Common myeloid progenitor, CD34-positive (primary cell): ENCODE data around the gene CBR4.

Experiments used
- CTCF ChIA-PET: fragments of 350-600 bp; sonication (Branson Sonifier 250); formaldehyde crosslinking; loops from one replicate; lab custom pipeline; 2021; ENCODE audit warnings: antibody characterized with exemption; lab: Charles Lee
- POLR2A ChIA-PET: fragments of 350-600 bp; sonication (Branson Sonifier 250); formaldehyde crosslinking; loops from one replicate; lab custom pipeline; 2021; ENCODE audit warnings: antibody characterized with exemption; lab: Charles Lee
- DNase-seq, 3 donors: peaks; one replicate each; pipeline versions ENCODE4 v3.0.0 to v3.0.0-alpha.2; 2013
- H3K27ac ChIP-seq, 2 experiments: 1 replicate in 1 of 2; 2 replicates in 1 of 2; pipeline ENCODE4 v1.7.0; 2013; ENCODE audit warnings: inconsistent platforms in 2 of 2, low read length in 2 of 2, mild to moderate bottlenecking in 2 of 2, low read depth in 1 of 2, moderate library complexity in 1 of 2; ENCODE audit not compliant: severe bottlenecking in 2 of 2, insufficient read depth in 1 of 2, poor library complexity in 1 of 2
- H3K27me3 ChIP-seq, 5 experiments: replicated peaks in 2 of 5; 1 replicate in 3 of 5; 2 replicates in 2 of 5; pipeline versions ENCODE4 v1.6.1 to v1.7.0; 2013; ENCODE audit warnings: low read length in 4 of 5, mild to moderate bottlenecking in 2 of 5, moderate library complexity in 2 of 5, inconsistent platforms in 1 of 5; ENCODE audit not compliant: insufficient read depth in 5 of 5, control insufficient read depth in 4 of 5
- H3K36me3 ChIP-seq, 4 experiments: 1 replicate in 2 of 4; 2 replicates in 2 of 4; pipeline versions ENCODE4 v1.6.1 to v1.7.0; 2013; ENCODE audit warnings: low read length in 3 of 4, control low read depth in 1 of 4, mild to moderate bottlenecking in 1 of 4; ENCODE audit not compliant: control insufficient read depth in 4 of 4, insufficient read depth in 4 of 4
- H3K4me1 ChIP-seq, 4 experiments: 1 replicate in 3 of 4; 2 replicates in 1 of 4; pipeline versions ENCODE4 v1.6.1 to v1.7.1; 2013; ENCODE audit warnings: low read length in 3 of 4, mild to moderate bottlenecking in 3 of 4, control low read depth in 1 of 4, inconsistent platforms in 1 of 4, moderate library complexity in 1 of 4; ENCODE audit not compliant: control insufficient read depth in 4 of 4, insufficient read depth in 4 of 4; ENCODE audit errors: control extremely low read depth in 1 of 4
- H3K4me3 ChIP-seq, 7 experiments: 1 replicate in 4 of 7; 2 replicates in 3 of 7; pipeline versions ENCODE4 v1.5.1 to v1.7.0; 2013; ENCODE audit warnings: mild to moderate bottlenecking in 7 of 7, low read length in 6 of 7, moderate library complexity in 6 of 7, inconsistent platforms in 2 of 7, low read depth in 2 of 7, control low read depth in 1 of 7; ENCODE audit not compliant: insufficient read depth in 4 of 7, control insufficient read depth in 1 of 7; ENCODE audit errors: extremely low read depth in 1 of 7
- H3K9me3 ChIP-seq, 5 experiments: 1 replicate in 4 of 5; 2 replicates in 1 of 5; pipeline versions ENCODE4 v1.6.1 to v1.7.1; 2013; ENCODE audit warnings: low read length in 4 of 5, mild to moderate bottlenecking in 2 of 5, inconsistent platforms in 1 of 5, low read depth in 1 of 5, moderate library complexity in 1 of 5; ENCODE audit not compliant: control insufficient read depth in 4 of 5, insufficient read depth in 2 of 5; ENCODE audit errors: control extremely low read depth in 1 of 5
- WGBS: methylation state at CpG from one replicate; pipeline ENCODE4 v1.1.5; 2013; ENCODE audit not compliant: insufficient coverage; 5-methylcytosine and 5-hydroxymethylcytosine counted together

The CBR4 gene

DNA sequence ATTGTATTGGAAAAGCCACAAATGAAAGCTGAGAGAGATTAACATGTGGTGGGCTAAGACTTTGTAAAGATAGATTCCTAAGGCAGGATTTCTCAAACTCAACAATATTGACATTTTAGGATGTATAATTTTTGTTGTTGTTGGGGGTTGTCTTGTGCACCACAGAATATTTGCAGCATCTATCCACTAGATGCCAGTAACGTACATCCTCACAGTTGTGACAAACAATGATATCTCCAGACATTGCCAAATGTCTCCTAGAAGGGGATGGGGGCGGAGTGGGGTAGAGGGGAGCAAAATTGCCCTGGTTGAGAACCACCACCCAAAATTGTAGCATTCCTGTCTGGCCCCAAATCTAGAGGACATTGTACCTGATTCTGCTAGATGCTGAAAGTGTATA, 14.7 kb upstream of the CBR4 start:
- peak; percentile 44 to 70 (median 70) for DNase-seq
- ChIA-PET POLR2A (no interaction called here), CTCF (interaction anchor here (0.8 to 2.9 kb wide), 15 partner anchors 8 to 466 kb away, joined by 3 to 19 read pairs (median 3); no protein-coding TSS in a partner anchor)
- H3K27me3 ChIP-seq, result no peaks in the 10 kb centered on the region
- no peak overlapping the region for H3K27ac ChIP-seq
- H3K4me3 ChIP-seq, result no peak overlapping the region
- H3K9me3 ChIP-seq, result no peaks in the 10 kb centered on the region
- no peaks in the 10 kb centered on the region for H3K4me1 ChIP-seq
- no peaks in the 10 kb centered on the region for H3K36me3 ChIP-seq
- WGBS, result no CpG with 5 or more reads among the region's 2 CpGs

DNA sequence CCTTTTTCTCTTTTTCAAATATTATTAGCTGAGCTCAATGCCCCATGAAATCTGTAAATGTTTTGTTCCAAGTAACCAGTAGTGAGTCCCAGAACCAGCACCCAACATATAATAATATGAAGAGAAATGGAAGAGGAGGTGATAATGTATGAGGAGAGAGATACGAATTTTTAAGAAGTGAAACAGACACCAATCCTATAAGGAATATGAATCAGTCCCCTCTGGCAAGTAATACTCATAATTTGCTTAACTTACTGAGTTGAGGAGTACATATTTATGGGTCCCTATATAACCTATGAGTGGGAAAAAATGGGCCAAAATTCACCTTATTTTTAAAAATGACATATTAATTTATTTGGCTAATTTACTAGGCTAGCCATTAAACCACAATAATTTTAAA, 8.4 kb upstream of the CBR4 start:
- H3K36me3 ChIP-seq, result no peaks in the 10 kb centered on the region
- ChIA-PET POLR2A (no interaction called here), CTCF (interaction anchor here (0.6 kb wide), 1 partner anchor 548 kb away, joined by 4 read pairs; no protein-coding TSS in a partner anchor)
- H3K4me3 ChIP-seq, result no peak overlapping the region
- no peaks in the 10 kb centered on the region for H3K9me3 ChIP-seq
- H3K27ac ChIP-seq, result no peak overlapping the region
- WGBS, result no CpG with 5 or more reads among the region's 1 CpG
- no peaks in the 10 kb centered on the region for H3K27me3 ChIP-seq
- no peak for DNase-seq
- H3K4me1 ChIP-seq, result no peaks in the 10 kb centered on the region

DNA sequence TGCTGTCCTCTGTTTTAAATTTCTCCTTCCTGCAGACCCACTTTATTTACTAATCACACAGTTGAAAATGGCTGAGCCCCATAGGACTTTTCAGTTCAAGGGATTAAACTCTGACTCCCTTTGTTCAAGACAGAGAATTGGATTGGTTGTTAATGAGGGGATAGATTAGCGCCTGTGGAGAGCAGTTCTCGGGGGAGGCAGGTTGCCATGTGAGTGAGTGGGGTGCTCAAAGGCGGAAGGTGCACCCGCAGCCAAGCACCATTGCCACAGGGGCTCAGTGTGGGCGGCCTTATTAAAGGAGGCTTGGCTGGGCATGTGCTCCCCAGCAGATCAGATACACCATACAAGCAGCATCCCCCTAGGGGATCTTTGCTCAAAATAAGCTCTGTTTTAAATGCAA, 7.9 kb upstream of the CBR4 start:
- no peaks in the 10 kb centered on the region for H3K27me3 ChIP-seq
- WGBS, result 100% methylated on average over 2 of the region's 5 CpGs
- CTCF ChIA-PET, result interaction anchor here (0.6 kb wide), 1 partner anchor 549 kb away, joined by 4 read pairs; no protein-coding TSS in a partner anchor

DNA sequence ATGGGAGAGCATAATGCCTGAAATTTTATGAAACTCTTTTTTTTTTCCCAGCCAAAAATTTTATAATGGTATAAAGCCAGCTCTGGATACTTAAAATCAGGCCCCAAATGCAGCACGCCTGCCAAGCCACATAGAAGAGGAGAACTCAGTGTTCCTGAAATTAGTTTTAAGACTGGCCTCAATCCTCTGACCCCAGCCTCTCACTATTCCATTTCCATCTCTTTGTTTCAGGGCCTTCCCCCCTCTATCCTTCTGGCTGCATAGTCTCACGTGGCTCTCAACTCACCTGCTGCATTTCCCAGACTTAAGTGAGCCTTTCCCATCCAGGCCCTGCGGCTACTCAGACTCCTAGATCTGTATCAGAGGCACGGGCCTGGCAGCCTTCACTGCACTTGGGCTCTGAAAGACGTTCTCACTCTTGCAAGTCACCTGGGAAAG, 5.2 kb upstream of the CBR4 start:
- Histone ChIP-seq H3K4me1 (peaks cover 0 to 4% (median 3%) of the 10 kb centered on the region in 4 experiments), H3K9me3 (no peaks in the 10 kb centered on the region), H3K36me3 (no peaks in the 10 kb centered on the region), H3K27ac (no peak overlapping the region), H3K4me3 (no peak overlapping the region), H3K27me3 (no peaks in the 10 kb centered on the region)
- WGBS, result 77% methylated on average over 5 of the region's 5 CpGs
- DNase-seq, result no peak
- CTCF ChIA-PET, result no interaction called here
- POLR2A ChIA-PET, result no interaction called here

More for the DNA sequence above, 7.9 kb upstream of the CBR4 start:
- POLR2A ChIA-PET, result no interaction called here
- H3K4me1 ChIP-seq, result no peaks in the 10 kb centered on the region
- no peaks in the 10 kb centered on the region for H3K36me3 ChIP-seq
- no peak overlapping the region for H3K27ac ChIP-seq
- DNase-seq, result no peak
- H3K4me3 ChIP-seq, result no peak overlapping the region
- no peaks in the 10 kb centered on the region for H3K9me3 ChIP-seq

DNA sequence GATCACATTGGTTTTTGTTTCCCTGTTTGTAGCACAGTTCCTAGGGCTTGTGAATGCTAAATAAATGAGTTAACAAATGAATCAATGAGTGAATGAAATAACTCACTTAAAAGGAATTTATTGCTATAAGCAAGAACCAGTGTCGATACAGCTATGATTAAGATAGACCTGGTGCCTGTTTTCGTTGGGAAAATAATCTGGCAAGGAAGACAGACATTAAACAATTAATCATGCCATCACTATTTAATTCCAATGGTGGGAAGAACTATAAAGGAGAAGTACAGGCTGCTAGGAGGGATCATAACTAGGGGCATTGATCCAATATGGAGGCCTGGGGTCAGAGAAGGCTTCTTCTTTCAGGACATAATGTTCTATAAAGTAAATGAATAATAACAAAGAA, 4.5 kb upstream of the CBR4 start:
- no peaks in the 10 kb centered on the region for H3K9me3 ChIP-seq
- H3K36me3 ChIP-seq, result no peaks in the 10 kb centered on the region
- no peak for DNase-seq
- no peak overlapping the region for H3K27ac ChIP-seq
- ChIA-PET CTCF (no interaction called here), POLR2A (no interaction called here)
- no CpG with 5 or more reads among the region's 2 CpGs for WGBS
- H3K4me1 ChIP-seq, result peaks cover under 1 to 6% (median 3%) of the 10 kb centered on the region in 4 experiments
- no peaks in the 10 kb centered on the region for H3K27me3 ChIP-seq
- H3K4me3 ChIP-seq, result no peak overlapping the region

DNA sequence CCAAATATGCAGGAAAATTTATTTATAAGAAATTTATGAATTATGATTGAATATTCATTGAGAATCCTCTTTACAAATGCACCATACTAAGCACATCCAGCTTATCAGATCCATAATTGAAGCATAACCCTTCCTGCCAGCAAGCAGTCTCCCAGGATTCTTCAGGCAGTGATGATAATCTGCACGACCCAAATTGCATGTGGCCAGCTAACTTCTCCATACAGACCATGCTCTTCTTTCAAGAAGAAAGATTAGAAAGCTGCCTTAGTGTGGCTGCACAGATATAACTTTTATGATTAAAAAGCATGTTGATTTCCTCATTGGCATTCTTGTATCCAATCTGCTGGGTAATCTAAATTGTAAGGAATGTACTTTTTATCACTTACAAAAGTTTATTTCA, 3.3 kb upstream of the CBR4 start:
- no peak overlapping the region for H3K27ac ChIP-seq
- H3K36me3 ChIP-seq, result no peaks in the 10 kb centered on the region
- no peak for DNase-seq
- no peaks in the 10 kb centered on the region for H3K27me3 ChIP-seq
- POLR2A ChIA-PET, result no interaction called here
- H3K4me3 ChIP-seq, result no peak overlapping the region
- no CpG with 5 or more reads among the region's 1 CpG for WGBS
- H3K4me1 ChIP-seq, result peaks cover 8 to 18% (median 14%) of the 10 kb centered on the region in 4 experiments
- CTCF ChIA-PET, result interaction anchor here (1.2 kb wide), 1 partner anchor 10 kb away, joined by 3 read pairs; no protein-coding TSS in a partner anchor
- H3K9me3 ChIP-seq, result no peaks in the 10 kb centered on the region

DNA sequence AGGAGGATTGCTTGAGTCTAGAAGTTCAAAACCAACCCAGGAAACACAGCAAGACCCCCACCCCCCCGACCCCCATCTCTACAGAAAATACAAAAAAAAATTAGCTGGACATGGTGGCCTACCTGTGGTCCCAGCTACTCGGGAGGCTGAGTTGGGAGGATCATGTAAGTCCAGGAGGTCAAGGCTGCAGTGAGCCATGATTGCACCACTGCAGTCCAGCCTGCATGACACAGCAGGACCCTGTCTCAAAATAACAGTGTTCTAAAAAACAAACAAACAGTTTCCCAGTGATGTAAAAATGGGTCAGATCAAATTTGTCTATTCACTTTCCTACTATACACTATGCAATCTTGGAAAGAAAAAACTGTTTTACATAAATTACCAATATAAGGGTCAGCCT, 2.0 kb upstream of the CBR4 start:
- Histone ChIP-seq H3K9me3 (no peaks in the 10 kb centered on the region), H3K27me3 (no peaks in the 10 kb centered on the region), H3K36me3 (no peaks in the 10 kb centered on the region), H3K4me1 (peaks cover 10 to 28% (median 17%) of the 10 kb centered on the region in 4 experiments), H3K4me3 (no peak overlapping the region), H3K27ac (no peak overlapping the region)
- no peak for DNase-seq
- CTCF ChIA-PET, result interaction anchor here (1.2 to 2.6 kb wide), 2 partner anchors 13 to 473 kb away, joined by 4 to 10 read pairs; no protein-coding TSS in a partner anchor
- WGBS, result 100% methylated on average over 1 of the region's 2 CpGs
- POLR2A ChIA-PET, result no interaction called here
